NB4 (cell line): ENCODE measurements around the gene GRIK1.

Experiments used
- DNase-seq: peaks from one replicate; pipeline ENCODE4 v3.0.0; 2010; ENCODE audit warnings: low read depth
- H3K4me3 ChIP-seq: one replicate; pipeline ENCODE4 v1.5.1; 2011; ENCODE audit warnings: mild to moderate bottlenecking, low read depth, low read length, moderate library complexity
- CTCF ChIP-seq: IDR thresholded peaks from one replicate; pipeline ENCODE4 v1.5.1; 2012; ENCODE audit warnings: low read depth, low read length
- MAX ChIP-seq: IDR thresholded peaks from 2 replicates; pipeline ENCODE4 v1.6.1; 2011; ENCODE audit warnings: low read depth, low read length
- MYC ChIP-seq: IDR thresholded peaks from 2 replicates; pipeline ENCODE4 v1.6.1; 2011; ENCODE audit warnings: low read depth, low read length
- POLR2A ChIP-seq: IDR thresholded peaks from 2 replicates; pipeline ENCODE4 v1.6.1; 2011; ENCODE audit warnings: mild to moderate bottlenecking; ENCODE audit not compliant: insufficient read length; ENCODE audit errors: extremely low read depth

Gene GRIK1

GRCh38 chr21:29938776-29939103 is 1.1 kb downstream of the GRIK1 start:
- no peak for DNase-seq
- no peak overlapping the region for H3K4me3 ChIP-seq
- TF ChIP-seq MYC (no peak), CTCF (no peak), MAX (no peak), POLR2A (no peak)

- no peak for DNase-seq
- no peak for TF ChIP-seq MYC
- no peak for TF ChIP-seq POLR2A
- TF ChIP-seq CTCF, result no peak
- TF ChIP-seq MAX, result no peak
Observed at GRCh38 chr21:29933088-29933487, 6.7 kb downstream of the GRIK1 start.

GRCh38 chr21:29928537-29928936 is 11.3 kb downstream of the GRIK1 start:
- no peak for DNase-seq
- TF ChIP-seq MAX (no peak), CTCF (no peak), MYC (no peak), POLR2A (no peak)
- H3K4me3 ChIP-seq, result no peak overlapping the region

More at GRCh38 chr21:29933088-29933487, 6.7 kb downstream of the GRIK1 start:
- H3K4me3 ChIP-seq, result no peak overlapping the region

- no peak overlapping the region for H3K4me3 ChIP-seq
- no peak for DNase-seq
- TF ChIP-seq POLR2A, result no peak
- no peak for TF ChIP-seq CTCF
- no peak for TF ChIP-seq MAX
- no peak for TF ChIP-seq MYC
Observed at GRCh38 chr21:29920938-29921337, 18.9 kb downstream of the GRIK1 start.

- no peak overlapping the region for H3K4me3 ChIP-seq
- DNase-seq, result no peak
- TF ChIP-seq CTCF (no peak), MYC (no peak), MAX (no peak), POLR2A (no peak)
Observed at GRCh38 chr21:29914326-29914725, 25.5 kb downstream of the GRIK1 start.

- no peak overlapping the region for H3K4me3 ChIP-seq
- no peak for DNase-seq
- TF ChIP-seq MAX (no peak), CTCF (no peak), MYC (no peak), POLR2A (no peak)
Observed at GRCh38 chr21:29909571-29909970, 30.2 kb downstream of the GRIK1 start.
